Measurements from ENCODE around the gene PTPN7. TPM values are rescaled to one million over a fixed set of nuclear protein-coding genes. Genes with fewer than 3 reads are reported as not detected.
A peak's percentile ranks its signal among the peaks of the same experiment; 100 is the strongest.

PTPN7 gene
- total and polyA plus RNA-seq, 10 of the 15 experiments (the other 5 are each of a cell fraction or from before 2014, with no cell fraction given) = 7.9 to 117 (median 102) TPM

DNA sequence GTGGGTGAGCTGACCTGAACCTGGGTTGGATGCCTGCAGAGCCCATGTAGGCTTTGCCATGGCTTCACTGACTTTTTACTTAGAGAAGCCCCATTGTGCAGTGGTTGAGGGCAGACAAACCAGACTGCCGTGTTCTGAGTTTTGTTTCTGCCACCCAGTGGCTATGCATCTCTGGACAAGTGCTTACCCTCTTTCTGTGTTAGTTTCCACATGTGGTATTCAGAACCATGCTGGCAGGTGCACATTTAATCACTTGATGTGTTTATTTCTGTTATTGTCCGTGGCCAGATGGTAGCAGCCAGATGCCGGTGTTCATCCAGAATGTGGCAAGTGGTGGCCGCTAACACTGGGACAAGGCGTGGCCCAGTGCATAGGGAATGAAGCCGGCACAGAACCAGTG lies 10.3 kb upstream of the PTPN7 start:
- no peak for DNase-seq (ENCODE audit: low read depth, low spot score)
- 65% methylated on average over 6 of the region's 6 CpGs for WGBS (ENCODE audit: insufficient coverage, insufficient replicate concordance, low lambda C conversion rate, missing lambda C conversion rate)
- no peak for FAIRE-seq
- Histone ChIP-seq H3K36me3 (ENCODE audit: control insufficient read depth in 2 of 2, insufficient read depth in 2 of 2, low read length in 1 of 2) (no peaks in the 10 kb centered on the region), H4K20me1 (ENCODE audit: control insufficient read depth, insufficient read depth) (no peaks in the 10 kb centered on the region), H3K9ac (ENCODE audit: control insufficient read depth, insufficient read depth, low read length) (no peak overlapping the region), H3K4me3 (no peak overlapping the region), H2AFZ (ENCODE audit: control insufficient read depth, low read depth, low read length) (no peak overlapping the region), H3K79me2 (ENCODE audit: control insufficient read depth, insufficient read depth, low read length) (no peaks in the 10 kb centered on the region), H3K9me3 (replicated peaks; ENCODE audit: control insufficient read depth, insufficient read depth, low read length) (no peaks in the 10 kb centered on the region), H3K27ac (ENCODE audit: control insufficient read depth, insufficient read depth) (no peak overlapping the region), H3K4me1 (ENCODE audit: control insufficient read depth, insufficient read depth, low read length) (peaks cover 5% of the 10 kb centered on the region), H3K4me2 (ENCODE audit: control insufficient read depth, insufficient read depth) (no peak overlapping the region), H3K27me3 (replicated peaks in 1 of 2; ENCODE audit: control insufficient read depth in 2 of 2, insufficient read depth in 2 of 2, low read length in 1 of 2) (no peaks in the 10 kb centered on the region)
- POLR2A ChIA-PET = interaction anchor here (0.6 kb wide), 1 partner anchor 469 kb away, joined by 4 read pairs; no protein-coding TSS in a partner anchor
- no TSS peak for BruUV-seq (replicated peaks)
- ATAC-seq = peak; percentile 59
- RAD21 ChIA-PET (ENCODE audit: unreplicated experiment) = no interaction called here
- intact Hi-C loops (cut with micrococcal nuclease; ENCODE audit: unreplicated experiment) (no loop called here), in situ Hi-C loops (cut with MboI) (no loop called here)
- SMC1A ChIA-PET (ENCODE audit: uncharacterized antibody, unreplicated experiment) = interaction anchor here (1.5 kb wide), 1 partner anchor 16 kb away, joined by 8 read pairs; no protein-coding TSS in a partner anchor
- CTCF ChIA-PET = interaction anchor here (0.6 to 2.8 kb wide), 4 partner anchors 12 to 35 kb away, joined by 3 to 10 read pairs (median 4); no protein-coding TSS in a partner anchor
- TF ChIP-seq SMC3 (IDR thresholded peaks at IDR 0.05; ENCODE audit: borderline replicate concordance, low read length) (peak; percentile 34; the same call in 1 of the 2 replicates), RUNX3 (IDR thresholded peaks at IDR 0.05; ENCODE audit: low read length) (no peak), IRF4 (IDR thresholded peaks at IDR 0.05; ENCODE audit: low read depth, low read length) (no peak)
- TF ChIP-seq, protein P1, sequence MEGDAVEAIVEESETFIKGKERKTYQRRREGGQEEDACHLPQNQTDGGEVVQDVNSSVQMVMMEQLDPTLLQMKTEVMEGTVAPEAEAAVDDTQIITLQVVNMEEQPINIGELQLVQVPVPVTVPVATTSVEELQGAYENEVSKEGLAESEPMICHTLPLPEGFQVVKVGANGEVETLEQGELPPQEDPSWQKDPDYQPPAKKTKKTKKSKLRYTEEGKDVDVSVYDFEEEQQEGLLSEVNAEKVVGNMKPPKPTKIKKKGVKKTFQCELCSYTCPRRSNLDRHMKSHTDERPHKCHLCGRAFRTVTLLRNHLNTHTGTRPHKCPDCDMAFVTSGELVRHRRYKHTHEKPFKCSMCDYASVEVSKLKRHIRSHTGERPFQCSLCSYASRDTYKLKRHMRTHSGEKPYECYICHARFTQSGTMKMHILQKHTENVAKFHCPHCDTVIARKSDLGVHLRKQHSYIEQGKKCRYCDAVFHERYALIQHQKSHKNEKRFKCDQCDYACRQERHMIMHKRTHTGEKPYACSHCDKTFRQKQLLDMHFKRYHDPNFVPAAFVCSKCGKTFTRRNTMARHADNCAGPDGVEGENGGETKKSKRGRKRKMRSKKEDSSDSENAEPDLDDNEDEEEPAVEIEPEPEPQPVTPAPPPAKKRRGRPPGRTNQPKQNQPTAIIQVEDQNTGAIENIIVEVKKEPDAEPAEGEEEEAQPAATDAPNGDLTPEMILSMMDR (IDR thresholded peaks at IDR 0.05 in 2 of 3, conservative IDR thresholded peaks at IDR 0.05 in 1 of 3; ENCODE audit: control insufficient read depth in 2 of 3, extremely low read depth in 1 of 3, insufficient read depth in 1 of 3, low read depth in 3 of 3, low read length in 3 of 3) = peak in 1 of 3 experiments; percentile 28; a peak in 1 of 6 replicates
- TF ChIP-seq, protein P2, sequence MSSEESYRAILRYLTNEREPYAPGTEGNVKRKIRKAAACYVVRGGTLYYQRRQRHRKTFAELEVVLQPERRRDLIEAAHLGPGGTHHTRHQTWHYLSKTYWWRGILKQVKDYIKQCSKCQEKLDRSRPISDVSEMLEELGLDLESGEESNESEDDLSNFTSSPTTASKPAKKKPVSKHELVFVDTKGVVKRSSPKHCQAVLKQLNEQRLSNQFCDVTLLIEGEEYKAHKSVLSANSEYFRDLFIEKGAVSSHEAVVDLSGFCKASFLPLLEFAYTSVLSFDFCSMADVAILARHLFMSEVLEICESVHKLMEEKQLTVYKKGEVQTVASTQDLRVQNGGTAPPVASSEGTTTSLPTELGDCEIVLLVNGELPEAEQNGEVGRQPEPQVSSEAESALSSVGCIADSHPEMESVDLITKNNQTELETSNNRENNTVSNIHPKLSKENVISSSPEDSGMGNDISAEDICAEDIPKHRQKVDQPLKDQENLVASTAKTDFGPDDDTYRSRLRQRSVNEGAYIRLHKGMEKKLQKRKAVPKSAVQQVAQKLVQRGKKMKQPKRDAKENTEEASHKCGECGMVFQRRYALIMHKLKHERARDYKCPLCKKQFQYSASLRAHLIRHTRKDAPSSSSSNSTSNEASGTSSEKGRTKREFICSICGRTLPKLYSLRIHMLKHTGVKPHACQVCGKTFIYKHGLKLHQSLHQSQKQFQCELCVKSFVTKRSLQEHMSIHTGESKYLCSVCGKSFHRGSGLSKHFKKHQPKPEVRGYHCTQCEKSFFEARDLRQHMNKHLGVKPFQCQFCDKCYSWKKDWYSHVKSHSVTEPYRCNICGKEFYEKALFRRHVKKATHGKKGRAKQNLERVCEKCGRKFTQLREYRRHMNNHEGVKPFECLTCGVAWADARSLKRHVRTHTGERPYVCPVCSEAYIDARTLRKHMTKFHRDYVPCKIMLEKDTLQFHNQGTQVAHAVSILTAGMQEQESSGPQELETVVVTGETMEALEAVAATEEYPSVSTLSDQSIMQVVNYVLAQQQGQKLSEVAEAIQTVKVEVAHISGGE (CRISPR knock-in tag; IDR thresholded peaks at IDR 0.05) = no peak
